Endodermal cell (in vitro differentiated cells): Measurements from ENCODE around the gene AUNIP. TPM values are rescaled to one million over a fixed set of nuclear protein-coding genes. Genes with fewer than 3 reads are reported as not detected.

ENCODE experiments used
- DNase-seq: peaks from one replicate; pipeline ENCODE4 v3.0.0-alpha.2; 2017
- H3K27ac ChIP-seq: 2 replicates; pipeline ENCODE4 v1.5.1; 2013; ENCODE audit warnings: mild to moderate bottlenecking, low read depth, low read length, moderate library complexity
- H3K27me3 ChIP-seq: 2 replicates; pipeline ENCODE4 v1.6.1; 2013; ENCODE audit warnings: mild to moderate bottlenecking, low read length, moderate library complexity; ENCODE audit not compliant: insufficient read depth, control insufficient read depth, poor library complexity, severe bottlenecking
- H3K36me3 ChIP-seq: 2 replicates; pipeline ENCODE4 v1.7.0; 2013; ENCODE audit warnings: mild to moderate bottlenecking, low read length, moderate library complexity; ENCODE audit not compliant: control insufficient read depth, insufficient read depth
- H3K4me1 ChIP-seq: one replicate; pipeline ENCODE4 v1.7.0; 2013; ENCODE audit warnings: low read length; ENCODE audit not compliant: control insufficient read depth, insufficient read depth
- H3K4me3 ChIP-seq: 2 replicates; pipeline ENCODE4 v1.5.1; 2013; ENCODE audit warnings: mild to moderate bottlenecking, low read length, moderate library complexity
- H3K9ac ChIP-seq: 2 replicates; pipeline ENCODE4 v1.6.1; 2013; ENCODE audit warnings: mild to moderate bottlenecking, low read length, moderate library complexity; ENCODE audit not compliant: poor library complexity, severe bottlenecking; ENCODE audit errors: extremely low read depth
- H3K9me3 ChIP-seq: 2 replicates; pipeline ENCODE4 v1.6.1; 2013; ENCODE audit warnings: mild to moderate bottlenecking, low read length, moderate library complexity; ENCODE audit not compliant: control insufficient read depth
- H3K27ac Mint-ChIP-seq: 2 replicates; pipeline ENCODE4 v1.8.0; 2020; ENCODE audit warnings: mixed read lengths
- H3K27me3 Mint-ChIP-seq: 2 replicates; pipeline ENCODE4 v1.8.0; 2021; ENCODE audit warnings: mild to moderate bottlenecking, mixed read lengths; ENCODE audit not compliant: insufficient read depth
- H3K36me3 Mint-ChIP-seq: 2 replicates; pipeline ENCODE4 v1.8.0; 2020; ENCODE audit warnings: low read depth, mixed read lengths
- H3K4me1 Mint-ChIP-seq: 2 replicates; pipeline ENCODE4 v1.8.0; 2020; ENCODE audit warnings: mixed read lengths
- H3K4me3 Mint-ChIP-seq: 2 replicates; pipeline ENCODE4 v1.8.0; 2020; ENCODE audit warnings: mild to moderate bottlenecking, moderate library complexity, mixed read lengths
- H3K9me3 Mint-ChIP-seq: 2 replicates; pipeline ENCODE4 v1.8.0; 2020; ENCODE audit warnings: mild to moderate bottlenecking, mixed read lengths
- WGBS, 2 experiments: methylation state at CpG; one replicate each; pipeline versions ENCODE4 v1.1.5 to v1.1.7; 2013; ENCODE audit warnings: missing lambda C conversion rate in 2 of 2, mixed read lengths in 1 of 2; ENCODE audit not compliant: insufficient coverage in 1 of 2, insufficient read length in 1 of 2; 5-methylcytosine and 5-hydroxymethylcytosine counted together
- total RNA-seq, 2 donors: library from RNA; stranded (reverse); fragmentation: NEBNext Ultra II Directional in 1 of 2; extraction: Animal tissue kit (Norgen Biotek cat#: 25700) in 1 of 2; gene quantifications; 2 replicates in 1 of 2; 3 replicates in 1 of 2; pipeline ENCODE4 v1.2.1, GENCODE V29; 2021
- TF ChIP-seq, protein P1 (sequence below): fragments of 200-600 bp; sonication (generic); conservative IDR thresholded peaks from 2 replicates; pipeline ENCODE4 v1.5.0; 2021; ENCODE audit warnings: antibody characterized with exemption, mild to moderate bottlenecking

The AUNIP gene
- total RNA-seq, 2 donors from 2014 or later: 14.3 to 19.5 TPM

DNA sequence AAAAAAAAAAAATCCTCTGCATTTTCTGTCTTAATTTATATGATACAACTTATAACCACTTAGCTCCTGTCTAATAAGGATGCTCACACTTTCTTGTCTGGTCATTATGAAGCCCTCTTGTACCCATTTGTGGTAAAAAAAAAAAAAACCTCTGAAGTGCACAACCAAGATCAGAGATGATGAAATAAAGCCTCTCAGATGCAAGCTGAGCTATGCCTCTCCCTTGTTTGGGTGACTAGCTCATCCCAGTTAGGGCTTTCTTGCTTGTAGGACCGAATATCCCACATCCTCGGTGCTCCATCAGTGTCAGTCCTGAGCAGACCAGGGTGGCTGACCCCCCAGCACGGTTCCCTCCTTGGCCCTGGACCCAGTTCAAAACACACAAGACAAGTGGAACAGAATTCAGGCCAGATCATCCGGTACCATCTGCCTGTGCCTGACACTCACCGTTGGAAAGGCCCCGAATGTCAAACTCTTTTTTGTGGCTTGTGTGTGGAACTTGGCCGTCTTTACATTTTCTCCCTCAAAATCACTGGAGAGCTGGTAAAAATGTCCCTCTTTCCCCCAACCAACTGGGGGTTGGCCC lies 65.6 kb downstream of the AUNIP start:
- DNase-seq: no peak
- Mint-ChIP-seq H3K36me3 (no peaks in the 10 kb centered on the region), H3K27ac (no peak overlapping the region), H3K9me3 (no peaks in the 10 kb centered on the region), H3K27me3 (no peaks in the 10 kb centered on the region), H3K4me1 (peaks cover 11% of the 10 kb centered on the region), H3K4me3 (no peak overlapping the region)
- H3K9me3 ChIP-seq: no peaks in the 10 kb centered on the region
- WGBS, 2 experiments: 92 to 98% methylated on average over 6 to 7 of the region's 7 CpGs
- H3K4me3 ChIP-seq: no peak overlapping the region
- H3K4me1 ChIP-seq: peaks cover 6% of the 10 kb centered on the region
- TF ChIP-seq, protein P1, sequence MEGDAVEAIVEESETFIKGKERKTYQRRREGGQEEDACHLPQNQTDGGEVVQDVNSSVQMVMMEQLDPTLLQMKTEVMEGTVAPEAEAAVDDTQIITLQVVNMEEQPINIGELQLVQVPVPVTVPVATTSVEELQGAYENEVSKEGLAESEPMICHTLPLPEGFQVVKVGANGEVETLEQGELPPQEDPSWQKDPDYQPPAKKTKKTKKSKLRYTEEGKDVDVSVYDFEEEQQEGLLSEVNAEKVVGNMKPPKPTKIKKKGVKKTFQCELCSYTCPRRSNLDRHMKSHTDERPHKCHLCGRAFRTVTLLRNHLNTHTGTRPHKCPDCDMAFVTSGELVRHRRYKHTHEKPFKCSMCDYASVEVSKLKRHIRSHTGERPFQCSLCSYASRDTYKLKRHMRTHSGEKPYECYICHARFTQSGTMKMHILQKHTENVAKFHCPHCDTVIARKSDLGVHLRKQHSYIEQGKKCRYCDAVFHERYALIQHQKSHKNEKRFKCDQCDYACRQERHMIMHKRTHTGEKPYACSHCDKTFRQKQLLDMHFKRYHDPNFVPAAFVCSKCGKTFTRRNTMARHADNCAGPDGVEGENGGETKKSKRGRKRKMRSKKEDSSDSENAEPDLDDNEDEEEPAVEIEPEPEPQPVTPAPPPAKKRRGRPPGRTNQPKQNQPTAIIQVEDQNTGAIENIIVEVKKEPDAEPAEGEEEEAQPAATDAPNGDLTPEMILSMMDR: no peak
- H3K9ac ChIP-seq: no peak overlapping the region
- no peak overlapping the region for H3K27ac ChIP-seq
- no peaks in the 10 kb centered on the region for H3K36me3 ChIP-seq
- no peaks in the 10 kb centered on the region for H3K27me3 ChIP-seq

DNA sequence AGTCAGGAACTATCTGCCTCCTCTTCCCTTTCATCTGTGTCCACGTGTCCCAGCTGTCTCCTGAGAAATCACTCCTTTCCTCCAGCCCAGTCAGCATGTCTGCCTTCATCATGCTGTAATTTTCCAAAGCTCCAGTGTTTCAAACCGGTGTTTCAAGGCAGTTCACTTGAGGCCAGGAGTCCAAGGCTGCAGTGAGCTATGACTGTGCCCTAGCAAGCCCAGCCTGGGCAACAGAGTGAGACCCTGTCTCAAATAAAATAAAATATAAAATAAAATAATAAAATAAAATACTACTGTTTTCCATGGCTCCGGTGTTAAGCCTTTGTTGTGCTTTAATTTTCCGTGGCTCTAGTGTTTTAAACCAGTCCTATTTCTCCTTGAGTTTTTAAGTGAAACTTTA lies 67.1 kb downstream of the AUNIP start:
- Histone ChIP-seq H3K4me3 (no peak overlapping the region), H3K9me3 (no peaks in the 10 kb centered on the region), H3K36me3 (no peaks in the 10 kb centered on the region), H3K27me3 (no peaks in the 10 kb centered on the region), H3K27ac (no peak overlapping the region), H3K4me1 (peaks cover 6% of the 10 kb centered on the region), H3K9ac (no peak overlapping the region)
- Mint-ChIP-seq H3K9me3 (no peaks in the 10 kb centered on the region), H3K27ac (no peak overlapping the region), H3K4me1 (peaks cover 9% of the 10 kb centered on the region), H3K4me3 (no peak overlapping the region), H3K36me3 (no peaks in the 10 kb centered on the region), H3K27me3 (no peaks in the 10 kb centered on the region)
- TF ChIP-seq, protein P1: no peak
- 78 to 79% methylated on average over 3 to 4 of the region's 4 CpGs for WGBS, 2 experiments
- no peak for DNase-seq

DNA sequence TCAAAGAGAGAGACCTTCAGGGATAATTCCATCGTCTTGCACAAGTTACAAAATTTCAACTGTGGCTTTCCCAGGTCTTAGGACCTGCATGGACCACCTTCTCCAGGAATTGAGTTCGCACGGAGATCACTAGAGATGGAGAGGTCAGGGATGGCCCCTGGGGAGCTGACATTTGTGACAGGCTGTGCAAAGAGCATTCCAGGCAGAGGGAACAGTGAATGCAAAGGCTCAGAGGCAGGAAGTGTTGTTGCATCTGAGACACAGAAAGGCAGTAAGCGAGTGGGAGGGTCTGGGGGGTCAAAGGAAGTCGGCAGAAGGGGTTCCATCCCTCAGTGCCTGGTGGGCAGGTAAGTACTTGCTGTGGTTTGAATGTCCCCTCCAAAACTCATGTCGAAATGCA lies 68.8 kb downstream of the AUNIP start:
- Mint-ChIP-seq H3K27me3 (no peaks in the 10 kb centered on the region), H3K36me3 (no peaks in the 10 kb centered on the region), H3K4me1 (no peaks in the 10 kb centered on the region), H3K9me3 (no peaks in the 10 kb centered on the region), H3K4me3 (no peak overlapping the region), H3K27ac (no peak overlapping the region)
- H3K9ac ChIP-seq: no peak overlapping the region
- H3K27ac ChIP-seq: no peak overlapping the region
- H3K4me3 ChIP-seq: no peak overlapping the region
- TF ChIP-seq, protein P1: no peak
- no peaks in the 10 kb centered on the region for H3K4me1 ChIP-seq
- no peak for DNase-seq
- H3K36me3 ChIP-seq: no peaks in the 10 kb centered on the region
- H3K27me3 ChIP-seq: no peaks in the 10 kb centered on the region
- H3K9me3 ChIP-seq: no peaks in the 10 kb centered on the region
- 89 to 92% methylated on average over 6 of the region's 6 CpGs for WGBS, 2 experiments
